WTC11 (cell line): ENCODE measurements around the gene STPG2. TPM values are rescaled to one million over a fixed set of nuclear protein-coding genes. Genes with fewer than 3 reads are reported as not detected.

Experiments
- ATAC-seq: fragments of 200-7000 bp; cut with Tn5 transposase; 2 replicates; pipeline ENCODE4 v1.10.0; 2021; ENCODE audit warnings: mild to moderate bottlenecking, moderate library complexity
- CTCF ChIA-PET: fragments of 300-600 bp; sonication (Branson Sonifier 250); formaldehyde crosslinking; loops from one replicate; lab custom pipeline; 2021; ENCODE audit warnings: antibody characterized with exemption; lab: Charles Lee
- POLR2A ChIA-PET: fragments of 350-600 bp; sonication (Branson Sonifier 250); formaldehyde crosslinking; loops from one replicate; lab custom pipeline; 2021; ENCODE audit warnings: antibody characterized with exemption; lab: Charles Lee
- DNase-seq: peaks from one replicate; pipeline ENCODE4 v3.0.0; 2021; ENCODE audit warnings: low spot score
- H3K27ac Mint-ChIP-seq: 2 replicates; pipeline ENCODE4 v1.8.0; 2021; ENCODE audit warnings: mixed read lengths
- H3K27me3 Mint-ChIP-seq: 2 replicates; pipeline ENCODE4 v1.8.0; 2021; ENCODE audit warnings: low read depth, mild to moderate bottlenecking, moderate library complexity, mixed read lengths
- H3K36me3 Mint-ChIP-seq: 2 replicates; pipeline ENCODE4 v1.8.0; 2021; ENCODE audit warnings: mixed read lengths
- H3K4me1 Mint-ChIP-seq: 2 replicates; pipeline ENCODE4 v1.8.0; 2022; ENCODE audit warnings: mixed read lengths
- H3K4me3 Mint-ChIP-seq: 2 replicates; pipeline ENCODE4 v1.8.0; 2021; ENCODE audit warnings: mild to moderate bottlenecking, moderate library complexity, mixed read lengths
- H3K9me3 Mint-ChIP-seq: 2 replicates; pipeline ENCODE4 v1.8.0; 2021; ENCODE audit warnings: mixed read lengths
- CREM ChIP-seq: sonication (generic); formaldehyde crosslinking; IDR thresholded peaks from 2 replicates; pipeline ENCODE4 v1.8.1; 2022; ENCODE audit warnings: mild to moderate bottlenecking, missing genetic modification reagents, moderate library complexity
- ETV6 ChIP-seq: sonication (generic); formaldehyde crosslinking; IDR thresholded peaks from 2 replicates; pipeline ENCODE4 v1.8.1; 2022; ENCODE audit warnings: mild to moderate bottlenecking, missing genetic modification reagents
- FOXK1 ChIP-seq: sonication (generic); formaldehyde crosslinking; IDR thresholded peaks from 2 replicates; pipeline ENCODE4 v1.8.0; 2022; ENCODE audit warnings: mild to moderate bottlenecking, moderate library complexity, missing genetic modification reagents
- HMGA2 ChIP-seq: fragments of 250-450 bp; sonication (Bioruptor Pico); IDR thresholded peaks from 2 replicates; pipeline ENCODE4 v1.4.0; 2021; ENCODE audit warnings: mild to moderate bottlenecking, moderate library complexity
- JUN ChIP-seq: sonication (generic); formaldehyde crosslinking; IDR thresholded peaks from 2 replicates; pipeline ENCODE4 v1.8.0; 2023; ENCODE audit warnings: mild to moderate bottlenecking, missing genetic modification reagents
- MLX ChIP-seq: sonication (generic); formaldehyde crosslinking; IDR thresholded peaks from 2 replicates; pipeline ENCODE4 v1.8.1; 2023; ENCODE audit warnings: mild to moderate bottlenecking, missing genetic modification reagents, moderate library complexity
- PREB ChIP-seq: sonication (generic); formaldehyde crosslinking; IDR thresholded peaks from 2 replicates; pipeline ENCODE4 v1.8.1; 2022; ENCODE audit warnings: mild to moderate bottlenecking, missing genetic modification reagents, moderate library complexity, borderline replicate concordance
- RELA ChIP-seq: sonication (generic); formaldehyde crosslinking; IDR thresholded peaks from 2 replicates; pipeline ENCODE4 v1.8.1; 2022; ENCODE audit warnings: missing genetic modification reagents, mild to moderate bottlenecking, borderline replicate concordance
- SMAD4 ChIP-seq: sonication (generic); formaldehyde crosslinking; IDR thresholded peaks from 2 replicates; pipeline ENCODE4 v1.8.0; 2022; ENCODE audit warnings: mild to moderate bottlenecking, missing genetic modification reagents
- SP1 ChIP-seq: sonication (generic); formaldehyde crosslinking; conservative IDR thresholded peaks from 2 replicates; pipeline ENCODE4 v1.8.1; 2022; ENCODE audit warnings: missing genetic modification reagents
- TCF7 ChIP-seq: sonication (generic); formaldehyde crosslinking; IDR thresholded peaks from 2 replicates; pipeline ENCODE4 v1.8.0; 2022; ENCODE audit warnings: mild to moderate bottlenecking, low read depth, missing genetic modification reagents, moderate library complexity
- ZNF317 ChIP-seq: sonication (generic); formaldehyde crosslinking; IDR thresholded peaks from 2 replicates; pipeline ENCODE4 v1.8.1; 2023; ENCODE audit warnings: low read depth, mild to moderate bottlenecking, moderate library complexity, missing genetic modification reagents, borderline replicate concordance
- total RNA-seq: library from RNA; stranded (reverse); gene quantifications from 3 replicates; pipeline ENCODE4 v1.2.3, GENCODE V29; 2021
- TF ChIP-seq, protein P1 (sequence below): sonication (generic); formaldehyde crosslinking; IDR thresholded peaks from 2 replicates; pipeline ENCODE4 v1.8.0; 2022; ENCODE audit warnings: missing genetic modification reagents
- TF ChIP-seq, protein P2 (sequence below): sonication (generic); formaldehyde crosslinking; IDR thresholded peaks from 2 replicates; pipeline ENCODE4 v1.8.1; 2023; ENCODE audit warnings: mild to moderate bottlenecking, missing genetic modification reagents, borderline replicate concordance

STPG2 gene
- total RNA-seq, 1 experiment from 2014 or later, result 0.17 TPM

DNA sequence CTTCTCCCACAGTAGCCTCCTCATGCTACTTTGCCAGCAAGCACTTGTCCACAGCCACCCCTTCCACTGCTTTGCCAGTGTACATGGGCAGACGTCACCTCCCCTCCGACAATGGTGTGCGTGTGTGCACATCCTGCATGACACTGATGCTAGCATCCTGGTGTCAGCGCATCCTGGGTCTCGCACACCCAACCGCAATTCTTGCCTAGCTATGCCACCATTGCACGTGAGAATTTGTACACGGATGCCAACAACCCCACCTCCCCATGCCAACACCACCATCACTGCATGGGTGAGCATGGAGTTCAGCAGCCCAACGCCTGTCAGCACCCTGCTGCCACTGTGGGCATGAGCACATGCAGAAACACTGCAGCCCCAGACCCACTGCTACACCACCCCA is 550.0 kb downstream of the STPG2 start:
- CTCF ChIA-PET, result no interaction called here
- no peak for DNase-seq
- Mint-ChIP-seq H3K27me3 (no peaks in the 10 kb centered on the region), H3K36me3 (no peaks in the 10 kb centered on the region), H3K4me1 (no peaks in the 10 kb centered on the region), H3K4me3 (no peak overlapping the region), H3K9me3 (peaks cover 19% of the 10 kb centered on the region), H3K27ac (no peak overlapping the region)
- ATAC-seq, result no peak
- POLR2A ChIA-PET, result no interaction called here
- TF ChIP-seq ETV6 (CRISPR knock-in tag) (no peak), PREB (CRISPR knock-in tag) (no peak), ZNF317 (CRISPR knock-in tag) (no peak), MLX (CRISPR knock-in tag) (no peak), CREM (CRISPR knock-in tag) (no peak), FOXK1 (CRISPR knock-in tag) (no peak), HMGA2 (CRISPR knock-in tag) (no peak)
- TF ChIP-seq, protein P1, sequence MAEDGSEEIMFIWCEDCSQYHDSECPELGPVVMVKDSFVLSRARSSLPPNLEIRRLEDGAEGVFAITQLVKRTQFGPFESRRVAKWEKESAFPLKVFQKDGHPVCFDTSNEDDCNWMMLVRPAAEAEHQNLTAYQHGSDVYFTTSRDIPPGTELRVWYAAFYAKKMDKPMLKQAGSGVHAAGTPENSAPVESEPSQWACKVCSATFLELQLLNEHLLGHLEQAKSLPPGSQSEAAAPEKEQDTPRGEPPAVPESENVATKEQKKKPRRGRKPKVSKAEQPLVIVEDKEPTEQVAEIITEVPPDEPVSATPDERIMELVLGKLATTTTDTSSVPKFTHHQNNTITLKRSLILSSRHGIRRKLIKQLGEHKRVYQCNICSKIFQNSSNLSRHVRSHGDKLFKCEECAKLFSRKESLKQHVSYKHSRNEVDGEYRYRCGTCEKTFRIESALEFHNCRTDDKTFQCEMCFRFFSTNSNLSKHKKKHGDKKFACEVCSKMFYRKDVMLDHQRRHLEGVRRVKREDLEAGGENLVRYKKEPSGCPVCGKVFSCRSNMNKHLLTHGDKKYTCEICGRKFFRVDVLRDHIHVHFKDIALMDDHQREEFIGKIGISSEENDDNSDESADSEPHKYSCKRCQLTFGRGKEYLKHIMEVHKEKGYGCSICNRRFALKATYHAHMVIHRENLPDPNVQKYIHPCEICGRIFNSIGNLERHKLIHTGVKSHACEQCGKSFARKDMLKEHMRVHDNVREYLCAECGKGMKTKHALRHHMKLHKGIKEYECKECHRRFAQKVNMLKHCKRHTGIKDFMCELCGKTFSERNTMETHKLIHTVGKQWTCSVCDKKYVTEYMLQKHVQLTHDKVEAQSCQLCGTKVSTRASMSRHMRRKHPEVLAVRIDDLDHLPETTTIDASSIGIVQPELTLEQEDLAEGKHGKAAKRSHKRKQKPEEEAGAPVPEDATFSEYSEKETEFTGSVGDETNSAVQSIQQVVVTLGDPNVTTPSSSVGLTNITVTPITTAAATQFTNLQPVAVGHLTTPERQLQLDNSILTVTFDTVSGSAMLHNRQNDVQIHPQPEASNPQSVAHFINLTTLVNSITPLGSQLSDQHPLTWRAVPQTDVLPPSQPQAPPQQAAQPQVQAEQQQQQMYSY, result no peak
- TF ChIP-seq, protein P2, sequence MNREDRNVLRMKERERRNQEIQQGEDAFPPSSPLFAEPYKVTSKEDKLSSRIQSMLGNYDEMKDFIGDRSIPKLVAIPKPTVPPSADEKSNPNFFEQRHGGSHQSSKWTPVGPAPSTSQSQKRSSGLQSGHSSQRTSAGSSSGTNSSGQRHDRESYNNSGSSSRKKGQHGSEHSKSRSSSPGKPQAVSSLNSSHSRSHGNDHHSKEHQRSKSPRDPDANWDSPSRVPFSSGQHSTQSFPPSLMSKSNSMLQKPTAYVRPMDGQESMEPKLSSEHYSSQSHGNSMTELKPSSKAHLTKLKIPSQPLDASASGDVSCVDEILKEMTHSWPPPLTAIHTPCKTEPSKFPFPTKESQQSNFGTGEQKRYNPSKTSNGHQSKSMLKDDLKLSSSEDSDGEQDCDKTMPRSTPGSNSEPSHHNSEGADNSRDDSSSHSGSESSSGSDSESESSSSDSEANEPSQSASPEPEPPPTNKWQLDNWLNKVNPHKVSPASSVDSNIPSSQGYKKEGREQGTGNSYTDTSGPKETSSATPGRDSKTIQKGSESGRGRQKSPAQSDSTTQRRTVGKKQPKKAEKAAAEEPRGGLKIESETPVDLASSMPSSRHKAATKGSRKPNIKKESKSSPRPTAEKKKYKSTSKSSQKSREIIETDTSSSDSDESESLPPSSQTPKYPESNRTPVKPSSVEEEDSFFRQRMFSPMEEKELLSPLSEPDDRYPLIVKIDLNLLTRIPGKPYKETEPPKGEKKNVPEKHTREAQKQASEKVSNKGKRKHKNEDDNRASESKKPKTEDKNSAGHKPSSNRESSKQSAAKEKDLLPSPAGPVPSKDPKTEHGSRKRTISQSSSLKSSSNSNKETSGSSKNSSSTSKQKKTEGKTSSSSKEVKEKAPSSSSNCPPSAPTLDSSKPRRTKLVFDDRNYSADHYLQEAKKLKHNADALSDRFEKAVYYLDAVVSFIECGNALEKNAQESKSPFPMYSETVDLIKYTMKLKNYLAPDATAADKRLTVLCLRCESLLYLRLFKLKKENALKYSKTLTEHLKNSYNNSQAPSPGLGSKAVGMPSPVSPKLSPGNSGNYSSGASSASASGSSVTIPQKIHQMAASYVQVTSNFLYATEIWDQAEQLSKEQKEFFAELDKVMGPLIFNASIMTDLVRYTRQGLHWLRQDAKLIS (CRISPR knock-in tag), result no peak

GRCh38 chr4:97590266-97590665 is 553.0 kb downstream of the STPG2 start:
- Mint-ChIP-seq H3K36me3 (no peaks in the 10 kb centered on the region), H3K9me3 (peaks cover 13% of the 10 kb centered on the region), H3K4me1 (no peaks in the 10 kb centered on the region), H3K27ac (no peak overlapping the region), H3K4me3 (no peak overlapping the region), H3K27me3 (no peaks in the 10 kb centered on the region)
- ChIA-PET POLR2A (no interaction called here), CTCF (no interaction called here)
- no peak for ATAC-seq
- TF ChIP-seq TCF7 (CRISPR knock-in tag) (no peak), RELA (CRISPR knock-in tag) (no peak), SMAD4 (CRISPR knock-in tag) (no peak), JUN (CRISPR knock-in tag) (no peak), SP1 (CRISPR knock-in tag) (no peak)
- no peak for DNase-seq
